Measurements from ENCODE around the gene POU4F1.

The POU4F1 gene

GRCh38 chr13:78592584-78592983 lies 10.8 kb downstream of the POU4F1 start:
- DNase-seq (ENCODE audit: low spot score), result no peak

GRCh38 chr13:78589206-78589605 lies 14.1 kb downstream of the POU4F1 start:
- DNase-seq (ENCODE audit: low spot score), result peak; percentile 46

- DNase-seq (ENCODE audit: low spot score), result no peak
Observed at GRCh38 chr13:78587395-78587794, 16.0 kb downstream of the POU4F1 start.

GRCh38 chr13:78586706-78587105 lies 16.6 kb downstream of the POU4F1 start:
- DNase-seq (ENCODE audit: low spot score), result no peak

GRCh38 chr13:78576261-78576660 lies 27.1 kb downstream of the POU4F1 start:
- DNase-seq (ENCODE audit: low spot score), result no peak

GRCh38 chr13:78572459-78572858 lies 30.9 kb downstream of the POU4F1 start:
- DNase-seq (ENCODE audit: low spot score), result no peak

GRCh38 chr13:78569029-78569428 lies 34.3 kb downstream of the POU4F1 start:
- no peak for DNase-seq (ENCODE audit: low spot score)

- no peak for DNase-seq (ENCODE audit: low spot score)
Observed at GRCh38 chr13:78566631-78567030, 36.7 kb downstream of the POU4F1 start.

- no peak for DNase-seq (ENCODE audit: low spot score)
Observed at GRCh38 chr13:78562237-78562889, 41.0 kb downstream of the POU4F1 start.

All from AG08396 (cell line).